SK-N-MC (cell line): ENCODE data around the gene PTPRN2.

ENCODE experiments used
- EZH2 ChIP-seq: fragments of 200-600 bp; sonication (generic); IDR thresholded peaks from one replicate; pipeline ENCODE4 v1.6.1; 2017; ENCODE audit warnings: antibody characterized with exemption
- POLR2AphosphoS5 ChIP-seq: IDR thresholded peaks from 2 replicates; pipeline ENCODE4 v1.6.1; 2012; ENCODE audit warnings: mild to moderate bottlenecking, low read depth, low read length, borderline replicate concordance

DNA sequence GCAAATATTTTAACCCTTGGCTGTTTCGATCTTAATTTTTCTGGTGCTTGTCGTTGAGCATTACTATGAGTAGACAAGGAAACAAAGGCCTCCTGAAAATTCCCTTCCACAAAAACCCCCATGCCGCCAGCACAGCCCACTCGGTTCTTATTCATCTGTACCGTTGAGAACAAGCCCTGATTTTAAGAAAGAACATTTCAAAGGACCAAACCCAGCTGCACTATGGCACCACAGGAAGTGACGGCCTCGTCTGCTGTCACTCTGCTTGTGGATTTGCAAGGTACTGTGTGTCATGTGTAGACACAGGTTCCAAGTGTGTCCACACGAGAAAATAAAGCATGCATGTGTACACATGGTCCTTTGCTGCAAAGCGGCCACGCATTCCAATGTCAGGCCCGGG is 965.6 kb downstream of the PTPRN2 start:
- TF ChIP-seq POLR2AphosphoS5 = no peak
- TF ChIP-seq EZH2 = peak; percentile 21
